HEK293 (cell line): Measurements from ENCODE around the gene GPRC5D.

ENCODE experiments used
- CTCF ChIA-PET: fragments of 350-600 bp; formaldehyde crosslinking; extraction: SDS; loops from one replicate; lab custom pipeline; 2021; ENCODE audit warnings: antibody characterized with exemption; lab: Yijun Ruan, JAX
- POLR2A ChIA-PET: fragments of 300-600 bp; formaldehyde crosslinking; extraction: SDS; loops from one replicate; lab custom pipeline; 2020; ENCODE audit warnings: antibody characterized with exemption, inconsistent platforms; lab: Yijun Ruan, JAX
- H3K27ac ChIP-seq: fragments of 200-500 bp; sonication (Bioruptor generic); 2 replicates; pipeline ENCODE4 v1.5.1; 2014; ENCODE audit warnings: low read depth, low read length, control low read depth, inconsistent platforms; ENCODE audit errors: extremely low read depth
- H3K36me3 ChIP-seq, 2 experiments: fragments of 200-500 bp in 1 of 2; sonication (Bioruptor generic) in 1 of 2; 1 replicate in 1 of 2; 2 replicates in 1 of 2; pipeline ENCODE4 v1.5.1; 2014 to 2017; ENCODE audit warnings: inconsistent platforms in 2 of 2, low read length in 2 of 2; ENCODE audit not compliant: control insufficient read depth in 2 of 2, insufficient read depth in 1 of 2
- H3K4me1 ChIP-seq: fragments of 200-500 bp; sonication (Bioruptor generic); 2 replicates; pipeline ENCODE4 v1.5.1; 2014; ENCODE audit warnings: mild to moderate bottlenecking, low read length, inconsistent platforms; ENCODE audit not compliant: control insufficient read depth, insufficient read depth
- H3K4me3 ChIP-seq: 2 replicates; pipeline ENCODE4 v1.5.1; 2011; ENCODE audit warnings: low read depth, mild to moderate bottlenecking, control low read depth, low read length, moderate library complexity
- H3K9me3 ChIP-seq: fragments of 200-500 bp; sonication (Bioruptor generic); 2 replicates; pipeline ENCODE4 v1.5.1; 2014; ENCODE audit warnings: low read depth, low read length, inconsistent platforms; ENCODE audit not compliant: control insufficient read depth, insufficient read depth
- AEBP2 ChIP-seq: fragments of 450-650 bp; formaldehyde crosslinking; IDR thresholded peaks from 2 replicates; pipeline ENCODE4 v1.5.1; 2016; ENCODE audit warnings: missing biosample characterization, missing genetic modification characterization, borderline replicate concordance
- KLF16 ChIP-seq: fragments of 450-650 bp; formaldehyde crosslinking; IDR thresholded peaks from 2 replicates; pipeline ENCODE4 v1.5.1; 2017; ENCODE audit warnings: missing biosample characterization, missing genetic modification characterization
- SP2 ChIP-seq: fragments of 450-650 bp; formaldehyde crosslinking; IDR thresholded peaks from 2 replicates; pipeline ENCODE4 v1.5.1; 2016; ENCODE audit warnings: missing biosample characterization, missing genetic modification characterization
- TRIM28 ChIP-seq: IDR thresholded peaks from 2 replicates; pipeline ENCODE4 v1.6.1; 2011; ENCODE audit warnings: low read length, control low read depth, borderline replicate concordance
- ZNF169 ChIP-seq: fragments of 450-650 bp; formaldehyde crosslinking; IDR thresholded peaks from 2 replicates; pipeline ENCODE4 v1.5.1; 2016; ENCODE audit warnings: missing biosample characterization, missing genetic modification characterization
- ZNF202 ChIP-seq: fragments of 450-650 bp; formaldehyde crosslinking; IDR thresholded peaks from 2 replicates; pipeline ENCODE4 v1.5.1; 2016; ENCODE audit warnings: missing biosample characterization, missing genetic modification characterization, borderline replicate concordance
- ZNF211 ChIP-seq: fragments of 450-650 bp; formaldehyde crosslinking; IDR thresholded peaks from 2 replicates; pipeline ENCODE4 v1.5.1; 2016; ENCODE audit warnings: low read depth, missing biosample characterization, missing genetic modification characterization
- ZNF221 ChIP-seq: fragments of 450-650 bp; formaldehyde crosslinking; IDR thresholded peaks from 2 replicates; pipeline ENCODE4 v1.5.1; 2017; ENCODE audit warnings: missing biosample characterization, missing genetic modification characterization, borderline replicate concordance
- ZNF292 ChIP-seq: fragments of 450-650 bp; formaldehyde crosslinking; IDR thresholded peaks from 2 replicates; pipeline ENCODE4 v1.5.1; 2016; ENCODE audit warnings: low read depth, missing biosample characterization, missing genetic modification characterization, borderline replicate concordance
- ZNF398 ChIP-seq: fragments of 450-650 bp; formaldehyde crosslinking; IDR thresholded peaks from 2 replicates; pipeline ENCODE4 v1.5.1; 2017; ENCODE audit warnings: missing biosample characterization, missing genetic modification characterization
- ZNF501 ChIP-seq: fragments of 450-650 bp; formaldehyde crosslinking; IDR thresholded peaks from 2 replicates; pipeline ENCODE4 v1.5.1; 2016; ENCODE audit warnings: missing biosample characterization, missing genetic modification characterization
- ZNF513 ChIP-seq: fragments of 450-650 bp; IDR thresholded peaks from 2 replicates; pipeline ENCODE4 v1.5.1; 2018; ENCODE audit warnings: missing biosample characterization, missing genetic modification characterization
- ZNF544 ChIP-seq: fragments of 450-650 bp; formaldehyde crosslinking; IDR thresholded peaks from 2 replicates; pipeline ENCODE4 v1.5.0; 2017; ENCODE audit warnings: missing biosample characterization, missing genetic modification characterization
- ZNF600 ChIP-seq: fragments of 450-650 bp; formaldehyde crosslinking; IDR thresholded peaks from 2 replicates; pipeline ENCODE4 v1.5.1; 2016; ENCODE audit warnings: missing biosample characterization, missing genetic modification characterization
- ZNF624 ChIP-seq: fragments of 450-650 bp; formaldehyde crosslinking; IDR thresholded peaks from 2 replicates; pipeline ENCODE4 v1.5.1; 2017; ENCODE audit warnings: missing biosample characterization, missing genetic modification characterization
- ZNF670 ChIP-seq: fragments of 450-650 bp; formaldehyde crosslinking; IDR thresholded peaks from 2 replicates; pipeline ENCODE4 v1.5.1; 2016; ENCODE audit warnings: missing biosample characterization, missing genetic modification characterization, low read depth
- ZNF837 ChIP-seq: fragments of 450-650 bp; formaldehyde crosslinking; IDR thresholded peaks from 2 replicates; pipeline ENCODE4 v1.5.1; 2016; ENCODE audit warnings: missing biosample characterization, missing genetic modification characterization
- TF ChIP-seq, protein P1 (sequence below): fragments of 450-650 bp; formaldehyde crosslinking; IDR thresholded peaks from 2 replicates; pipeline ENCODE4 v1.5.1; 2016; ENCODE audit warnings: missing biosample characterization, missing genetic modification characterization
- TF ChIP-seq, protein P2 (sequence below): fragments of 450-650 bp; formaldehyde crosslinking; IDR thresholded peaks from 2 replicates; pipeline ENCODE4 v1.5.1; 2016; ENCODE audit warnings: missing biosample characterization, missing genetic modification characterization
- TF ChIP-seq, protein P3 (sequence below): fragments of 450-650 bp; formaldehyde crosslinking; IDR thresholded peaks from 2 replicates; pipeline ENCODE4 v1.5.1; 2017; ENCODE audit warnings: missing biosample characterization, missing genetic modification characterization
- TF ChIP-seq, protein P4 (sequence below): fragments of 450-650 bp; formaldehyde crosslinking; IDR thresholded peaks from 2 replicates; pipeline ENCODE4 v1.5.1; 2016; ENCODE audit warnings: missing biosample characterization, missing genetic modification characterization

The GPRC5D gene

DNA sequence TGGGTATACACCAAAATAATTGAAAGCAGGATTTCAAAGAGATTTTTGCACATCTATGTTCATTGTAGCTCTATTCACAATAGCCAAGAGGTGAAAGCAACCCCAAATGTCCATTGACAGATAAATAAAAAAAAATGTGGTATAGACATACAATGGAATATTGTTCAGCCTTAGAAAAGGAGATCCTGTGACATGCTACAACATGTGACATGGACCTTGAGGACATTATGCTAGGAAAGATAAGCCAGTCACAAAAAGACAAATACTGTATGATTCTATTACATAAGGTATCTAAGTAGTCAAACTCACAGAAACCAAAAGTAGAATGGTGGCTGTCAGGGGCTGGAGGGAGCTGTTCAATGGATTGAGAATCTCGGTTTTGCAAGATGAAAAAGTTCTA is 12.1 kb downstream of the GPRC5D start (continued):
- no peak for TF ChIP-seq ZNF398 (tag by site-specific recombination)

GRCh38 chr12:12938541-12938940 is 13.4 kb downstream of the GPRC5D start:
- no peaks in the 10 kb centered on the region for H3K9me3 ChIP-seq
- no peaks in the 10 kb centered on the region for H3K4me1 ChIP-seq
- POLR2A ChIA-PET, result interaction anchor here (0.6 kb wide), 1 partner anchor 269 kb away, joined by 3 read pairs; no protein-coding TSS in a partner anchor
- H3K27ac ChIP-seq, result no peak overlapping the region
- CTCF ChIA-PET, result interaction anchor here (0.6 to 1.6 kb wide), 3 partner anchors 18 to 203 kb away, joined by 3 to 6 read pairs (median 4); no protein-coding TSS in a partner anchor
- no peaks in the 10 kb centered on the region for H3K36me3 ChIP-seq
- no peak overlapping the region for H3K4me3 ChIP-seq
- TF ChIP-seq, protein P1, sequence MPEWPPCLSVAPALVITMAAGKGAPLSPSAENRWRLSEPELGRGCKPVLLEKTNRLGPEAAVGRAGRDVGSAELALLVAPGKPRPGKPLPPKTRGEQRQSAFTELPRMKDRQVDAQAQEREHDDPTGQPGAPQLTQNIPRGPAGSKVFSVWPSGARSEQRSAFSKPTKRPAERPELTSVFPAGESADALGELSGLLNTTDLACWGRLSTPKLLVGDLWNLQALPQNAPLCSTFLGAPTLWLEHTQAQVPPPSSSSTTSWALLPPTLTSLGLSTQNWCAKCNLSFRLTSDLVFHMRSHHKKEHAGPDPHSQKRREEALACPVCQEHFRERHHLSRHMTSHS (tag by site-specific recombination), result no peak
- TF ChIP-seq, protein P2, sequence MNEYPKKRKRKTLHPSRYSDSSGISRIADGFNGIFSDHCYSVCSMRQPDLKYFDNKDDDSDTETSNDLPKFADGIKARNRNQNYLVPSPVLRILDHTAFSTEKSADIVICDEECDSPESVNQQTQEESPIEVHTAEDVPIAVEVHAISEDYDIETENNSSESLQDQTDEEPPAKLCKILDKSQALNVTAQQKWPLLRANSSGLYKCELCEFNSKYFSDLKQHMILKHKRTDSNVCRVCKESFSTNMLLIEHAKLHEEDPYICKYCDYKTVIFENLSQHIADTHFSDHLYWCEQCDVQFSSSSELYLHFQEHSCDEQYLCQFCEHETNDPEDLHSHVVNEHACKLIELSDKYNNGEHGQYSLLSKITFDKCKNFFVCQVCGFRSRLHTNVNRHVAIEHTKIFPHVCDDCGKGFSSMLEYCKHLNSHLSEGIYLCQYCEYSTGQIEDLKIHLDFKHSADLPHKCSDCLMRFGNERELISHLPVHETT (tag by site-specific recombination), result no peak
- TF ChIP-seq AEBP2 (tag by site-specific recombination) (no peak), ZNF670 (tag by site-specific recombination) (no peak), ZNF202 (tag by site-specific recombination) (no peak), ZNF513 (tag by site-specific recombination) (no peak)
- TF ChIP-seq, protein P3, sequence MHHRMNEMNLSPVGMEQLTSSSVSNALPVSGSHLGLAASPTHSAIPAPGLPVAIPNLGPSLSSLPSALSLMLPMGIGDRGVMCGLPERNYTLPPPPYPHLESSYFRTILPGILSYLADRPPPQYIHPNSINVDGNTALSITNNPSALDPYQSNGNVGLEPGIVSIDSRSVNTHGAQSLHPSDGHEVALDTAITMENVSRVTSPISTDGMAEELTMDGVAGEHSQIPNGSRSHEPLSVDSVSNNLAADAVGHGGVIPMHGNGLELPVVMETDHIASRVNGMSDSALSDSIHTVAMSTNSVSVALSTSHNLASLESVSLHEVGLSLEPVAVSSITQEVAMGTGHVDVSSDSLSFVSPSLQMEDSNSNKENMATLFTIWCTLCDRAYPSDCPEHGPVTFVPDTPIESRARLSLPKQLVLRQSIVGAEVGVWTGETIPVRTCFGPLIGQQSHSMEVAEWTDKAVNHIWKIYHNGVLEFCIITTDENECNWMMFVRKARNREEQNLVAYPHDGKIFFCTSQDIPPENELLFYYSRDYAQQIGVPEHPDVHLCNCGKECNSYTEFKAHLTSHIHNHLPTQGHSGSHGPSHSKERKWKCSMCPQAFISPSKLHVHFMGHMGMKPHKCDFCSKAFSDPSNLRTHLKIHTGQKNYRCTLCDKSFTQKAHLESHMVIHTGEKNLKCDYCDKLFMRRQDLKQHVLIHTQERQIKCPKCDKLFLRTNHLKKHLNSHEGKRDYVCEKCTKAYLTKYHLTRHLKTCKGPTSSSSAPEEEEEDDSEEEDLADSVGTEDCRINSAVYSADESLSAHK (tag by site-specific recombination), result no peak

- POLR2A ChIA-PET, result no interaction called here
- Histone ChIP-seq H3K4me3 (no peak overlapping the region), H3K36me3 (no peaks in the 10 kb centered on the region), H3K4me1 (no peaks in the 10 kb centered on the region), H3K27ac (no peak overlapping the region), H3K9me3 (no peaks in the 10 kb centered on the region)
- CTCF ChIA-PET, result interaction anchor here (0.6 kb wide), 1 partner anchor 37 kb away, joined by 5 read pairs; no protein-coding TSS in a partner anchor
- no peak for TF ChIP-seq ZNF221
- no peak for TF ChIP-seq ZNF292 (tag by site-specific recombination)
- no peak for TF ChIP-seq ZNF501
- no peak for TF ChIP-seq ZNF624 (tag by site-specific recombination)
- TF ChIP-seq ZNF837 (tag by site-specific recombination), result no peak
- no peak for TF ChIP-seq TRIM28
- TF ChIP-seq, protein P4, sequence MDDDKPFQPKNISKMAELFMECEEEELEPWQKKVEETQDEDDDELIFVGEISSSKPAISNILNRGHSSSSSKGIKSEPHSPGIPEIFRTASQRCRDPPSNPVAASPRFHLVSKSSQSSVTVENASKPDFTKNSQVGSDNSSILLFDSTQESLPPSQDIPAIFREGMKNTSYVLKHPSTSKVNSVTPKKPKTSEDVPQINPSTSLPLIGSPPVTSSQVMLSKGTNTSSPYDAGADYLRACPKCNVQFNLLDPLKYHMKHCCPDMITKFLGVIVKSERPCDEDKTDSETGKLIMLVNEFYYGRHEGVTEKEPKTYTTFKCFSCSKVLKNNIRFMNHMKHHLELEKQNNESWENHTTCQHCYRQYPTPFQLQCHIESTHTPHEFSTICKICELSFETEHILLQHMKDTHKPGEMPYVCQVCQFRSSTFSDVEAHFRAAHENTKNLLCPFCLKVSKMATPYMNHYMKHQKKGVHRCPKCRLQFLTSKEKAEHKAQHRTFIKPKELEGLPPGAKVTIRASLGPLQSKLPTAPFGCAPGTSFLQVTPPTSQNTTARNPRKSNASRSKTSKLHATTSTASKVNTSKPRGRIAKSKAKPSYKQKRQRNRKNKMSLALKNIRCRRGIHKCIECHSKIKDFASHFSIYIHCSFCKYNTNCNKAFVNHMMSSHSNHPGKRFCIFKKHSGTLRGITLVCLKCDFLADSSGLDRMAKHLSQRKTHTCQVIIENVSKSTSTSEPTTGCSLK (tag by site-specific recombination), result no peak
- TF ChIP-seq ZNF544 (tag by site-specific recombination), result no peak
- TF ChIP-seq ZNF600 (tag by site-specific recombination), result no peak
- TF ChIP-seq ZNF211 (tag by site-specific recombination), result no peak
- no peak for TF ChIP-seq SP2 (tag by site-specific recombination)
- no peak for TF ChIP-seq ZNF169 (tag by site-specific recombination)
- no peak for TF ChIP-seq KLF16
Observed at GRCh38 chr12:12936983-12937491, 14.9 kb downstream of the GPRC5D start.
